GM12878 (cell line): ENCODE measurements around the gene YARS1. TPM values are rescaled to one million over a fixed set of nuclear protein-coding genes. Genes with fewer than 3 reads are reported as not detected.

Source experiments
- BHLHE40 ChIP-seq, 2 experiments: fragments of 450-650 bp in 1 of 2; IDR thresholded peaks; 2 replicates each; pipeline ENCODE4 v1.6.1; 2011 to 2017; ENCODE audit warnings: low read depth in 2 of 2, borderline replicate concordance in 1 of 2, improper control_type of control experiment in 1 of 2, low read length in 1 of 2, mild to moderate bottlenecking in 1 of 2
- CBX3 ChIP-seq: fragments of 200-600 bp; sonication (generic); IDR thresholded peaks from 2 replicates; pipeline ENCODE4 v1.6.1; 2016; ENCODE audit warnings: low read depth, borderline replicate concordance
- CBX5 ChIP-seq: sonication (generic); IDR thresholded peaks from 2 replicates; pipeline ENCODE4 v1.6.1; 2016; ENCODE audit warnings: low read depth, moderate library complexity, mild to moderate bottlenecking, inconsistent platforms
- CHD1 ChIP-seq: IDR thresholded peaks from 2 replicates; pipeline ENCODE4 v1.6.1; 2012; ENCODE audit warnings: low read depth, low read length, improper control_type of control experiment
- CHD2 ChIP-seq: IDR thresholded peaks from 2 replicates; pipeline ENCODE4 v1.6.1; 2011; ENCODE audit warnings: low read depth, low read length, improper control_type of control experiment, borderline replicate concordance
- CHD4 ChIP-seq: fragments of 200-600 bp; sonication (generic); IDR thresholded peaks from 2 replicates; pipeline ENCODE4 v1.6.1; 2016; ENCODE audit warnings: mild to moderate bottlenecking
- E4F1 ChIP-seq: fragments of 450-650 bp; IDR thresholded peaks from 2 replicates; pipeline ENCODE4 v1.6.1; 2018; ENCODE audit warnings: borderline replicate concordance, mild to moderate bottlenecking; ENCODE audit not compliant: partially characterized antibody
- ESRRA ChIP-seq: IDR thresholded peaks from 2 replicates; pipeline ENCODE4 v1.6.1; 2012; ENCODE audit warnings: mild to moderate bottlenecking, low read length, improper control_type of control experiment
- ETV6 ChIP-seq, 2 experiments: fragments of 450-650 bp in 1 of 2; IDR thresholded peaks in 1 of 2; conservative IDR thresholded peaks in 1 of 2; 2 replicates each; pipeline ENCODE4 v1.6.1; 2014; ENCODE audit warnings: antibody characterized with exemption in 1 of 2, borderline replicate concordance in 1 of 2, low read depth in 1 of 2, mild to moderate bottlenecking in 1 of 2, moderate library complexity in 1 of 2
- EZH2 ChIP-seq: IDR thresholded peaks from 2 replicates; pipeline ENCODE4 v1.6.1; 2012; ENCODE audit warnings: low read depth, mild to moderate bottlenecking, control low read depth, inconsistent platforms, low read length, borderline replicate concordance; ENCODE audit not compliant: control insufficient read depth
- FOS ChIP-seq: IDR thresholded peaks from 3 replicates; pipeline ENCODE4 v1.6.1; 2011; ENCODE audit warnings: borderline replicate concordance; ENCODE audit not compliant: insufficient read length; ENCODE audit errors: extremely low read depth
- GABPA ChIP-seq: IDR thresholded peaks from 2 replicates; pipeline ENCODE4 v1.6.1; 2014; ENCODE audit warnings: antibody characterized with exemption, low read depth, mild to moderate bottlenecking, inconsistent platforms
- GATAD2B ChIP-seq: fragments of 450-650 bp; conservative IDR thresholded peaks from 2 replicates; pipeline ENCODE4 v1.6.1; 2017; ENCODE audit warnings: low read depth, mild to moderate bottlenecking, moderate library complexity
- JUNB ChIP-seq: IDR thresholded peaks from 2 replicates; pipeline ENCODE4 v1.6.1; 2016; ENCODE audit warnings: antibody characterized with exemption, mild to moderate bottlenecking
- JUND ChIP-seq: IDR thresholded peaks from 2 replicates; pipeline ENCODE4 v1.6.1; 2012; ENCODE audit warnings: low read depth, mild to moderate bottlenecking, low read length, improper control_type of control experiment, moderate library complexity
- MEF2B ChIP-seq: fragments of 450-650 bp; IDR thresholded peaks from 2 replicates; pipeline ENCODE4 v1.6.1; 2018; ENCODE audit warnings: mild to moderate bottlenecking, moderate library complexity; ENCODE audit not compliant: partially characterized antibody, poor library complexity, severe bottlenecking
- NKRF ChIP-seq: fragments of 450-650 bp; conservative IDR thresholded peaks from 2 replicates; pipeline ENCODE4 v1.6.1; 2017; ENCODE audit warnings: mild to moderate bottlenecking, moderate library complexity
- POLR2AphosphoS2 ChIP-seq: IDR thresholded peaks from 2 replicates; pipeline ENCODE4 v1.6.1; 2011; ENCODE audit warnings: low read depth, mild to moderate bottlenecking, low read length, improper control_type of control experiment, moderate library complexity
- RBBP5 ChIP-seq: fragments of 200-600 bp; sonication (generic); conservative IDR thresholded peaks from 2 replicates; pipeline ENCODE4 v1.6.1; 2016
- RUNX3 ChIP-seq: IDR thresholded peaks from 2 replicates; pipeline ENCODE4 v1.6.1; 2012; ENCODE audit warnings: low read length, inconsistent platforms
- SMC3 ChIP-seq: IDR thresholded peaks from 2 replicates; pipeline ENCODE4 v1.6.1; 2011; ENCODE audit warnings: low read length, improper control_type of control experiment, borderline replicate concordance
- TAF1 ChIP-seq: IDR thresholded peaks from 2 replicates; pipeline ENCODE4 v1.6.1; 2011; ENCODE audit warnings: mild to moderate bottlenecking, low read depth, low read length, borderline replicate concordance
- ZBTB4 ChIP-seq: fragments of 450-650 bp; formaldehyde crosslinking; IDR thresholded peaks from 2 replicates; pipeline ENCODE4 v1.4.0; 2022; ENCODE audit warnings: mild to moderate bottlenecking, moderate library complexity
- polyA plus RNA-seq, 11 experiments: library from polyadenylated mRNA; depleted of rRNA in 4 of 11; unstranded in 6 of 11; stranded (reverse) in 5 of 11; fragments of >200 nt; fragmentation: Nextera tagmentation in 4 of 11; fragmentation: Illumina TruSeq in 1 of 11; extraction: Ambion mirVana in 4 of 11; extraction: Trizol in 1 of 11; gene quantifications; 1 replicate in 1 of 11; 2 replicates in 10 of 11; pipeline versions ENCODE4 v1.2.1 to v1.2.3, GENCODE V29; 2011 to 2016; ENCODE audit warnings: inconsistent platforms in 2 of 11, missing spikeins in 2 of 11, low read depth in 1 of 11
- total RNA-seq, 4 experiments: library from RNA; depleted of rRNA in 3 of 4; stranded (reverse); fragments of >200 nt in 3 of 4; fragmentation: Illumina TruSeq in 1 of 4; extraction: Trizol in 1 of 4; gene quantifications; 2 replicates each; pipeline versions ENCODE4 v1.2.1 to v1.2.3, GENCODE V29; 2013 to 2021

Gene YARS1
- total and polyA plus RNA-seq, 10 of the 15 experiments (the other 5 are each of a cell fraction or from before 2014, with no cell fraction given): 39.9 to 202 (median 136) TPM

GRCh38 chr1:32733582-32734321 lies 83.4 kb downstream of the YARS1 start (continued):
- no peak for TF ChIP-seq ZBTB4
- no peak for TF ChIP-seq MEF2B
- TF ChIP-seq GABPA: no peak
- no peak for TF ChIP-seq GATAD2B
- TF ChIP-seq CHD1: no peak
- no peak for TF ChIP-seq ETV6 (conservative IDR thresholded peaks at IDR 0.05 in 1 of 2, IDR thresholded peaks at IDR 0.05 in 1 of 2; ENCODE audit: borderline replicate concordance in 1 of 2, low read depth in 1 of 2)
- no peak for TF ChIP-seq NKRF
- TF ChIP-seq RUNX3: peak; percentile 63
- no peak for TF ChIP-seq SMC3
- no peak for TF ChIP-seq CBX5
- TF ChIP-seq ESRRA: no peak
- no peak for TF ChIP-seq FOS
- TF ChIP-seq JUNB: no peak
- TF ChIP-seq TAF1: no peak
- TF ChIP-seq JUND: no peak
- TF ChIP-seq EZH2: no peak
- no peak for TF ChIP-seq CBX3
- no peak for TF ChIP-seq CHD2
- no peak for TF ChIP-seq POLR2AphosphoS2
- TF ChIP-seq RBBP5: no peak
- no peak for TF ChIP-seq CHD4
- no peak for TF ChIP-seq E4F1
- TF ChIP-seq BHLHE40 (IDR thresholded peaks at IDR 0.05; ENCODE audit: borderline replicate concordance in 1 of 2, low read depth in 2 of 2, low read length in 1 of 2): peak; percentile 53 to 82; a peak in 3 of 4 replicates
